ENCODE measurements around the gene GALNT17.
"Not testable (repeated sequence)": the region's sequence is repeated elsewhere in the genome, so short reads cannot be mapped to it uniquely, and the experiment has no call there.

Gene GALNT17

GRCh38 chr7:71584256-71584655 is 452.3 kb downstream of the GALNT17 start:
- DNase-seq (ENCODE audit: low spot score) = no peak
- in situ Hi-C loops (cut with MboI; ENCODE audit: low sequenced_read_pairs, unreplicated experiment) = no loop called here
- TF ChIP-seq CTCF (IDR thresholded peaks at IDR 0.05; ENCODE audit: borderline replicate concordance, control extremely low read depth, extremely low read depth, insufficient read depth, missing control alignments) = no peak

- DNase-seq (ENCODE audit: low spot score) = no peak
- TF ChIP-seq CTCF (IDR thresholded peaks at IDR 0.05; ENCODE audit: borderline replicate concordance, control extremely low read depth, extremely low read depth, insufficient read depth, missing control alignments) = no peak
- in situ Hi-C loops (cut with MboI; ENCODE audit: low sequenced_read_pairs, unreplicated experiment) = no loop called here
These were observed 459.9 kb downstream of the GALNT17 start for GRCh38 chr7:71591876-71592275.

GRCh38 chr7:71592388-71592787 is 460.4 kb downstream of the GALNT17 start:
- in situ Hi-C loops (cut with MboI; ENCODE audit: low sequenced_read_pairs, unreplicated experiment); DNase-seq (ENCODE audit: low spot score): not testable (repeated sequence)

GRCh38 chr7:71594736-71595135 is 462.8 kb downstream of the GALNT17 start:
- in situ Hi-C loops (cut with MboI; ENCODE audit: low sequenced_read_pairs, unreplicated experiment) = no loop called here
- no peak for TF ChIP-seq CTCF (IDR thresholded peaks at IDR 0.05; ENCODE audit: borderline replicate concordance, control extremely low read depth, extremely low read depth, insufficient read depth, missing control alignments)
- no peak for DNase-seq (ENCODE audit: low spot score)

GRCh38 chr7:71595176-71595575 is 463.2 kb downstream of the GALNT17 start:
- in situ Hi-C loops (cut with MboI; ENCODE audit: low sequenced_read_pairs, unreplicated experiment) = no loop called here
- no peak for DNase-seq (ENCODE audit: low spot score)
- no peak for TF ChIP-seq CTCF (IDR thresholded peaks at IDR 0.05; ENCODE audit: borderline replicate concordance, control extremely low read depth, extremely low read depth, insufficient read depth, missing control alignments)

- in situ Hi-C loops (cut with MboI; ENCODE audit: low sequenced_read_pairs, unreplicated experiment) = no loop called here
- DNase-seq (ENCODE audit: low spot score) = no peak
- no peak for TF ChIP-seq CTCF (IDR thresholded peaks at IDR 0.05; ENCODE audit: borderline replicate concordance, control extremely low read depth, extremely low read depth, insufficient read depth, missing control alignments)
These were observed 466.6 kb downstream of the GALNT17 start for GRCh38 chr7:71598553-71598952.

GRCh38 chr7:71601851-71602250 is 469.9 kb downstream of the GALNT17 start:
- in situ Hi-C loops (cut with MboI; ENCODE audit: low sequenced_read_pairs, unreplicated experiment) = no loop called here
- DNase-seq (ENCODE audit: low spot score) = no peak
- TF ChIP-seq CTCF (IDR thresholded peaks at IDR 0.05; ENCODE audit: borderline replicate concordance, control extremely low read depth, extremely low read depth, insufficient read depth, missing control alignments) = no peak
